Measurements from ENCODE around the gene SIVA1. TPM values are rescaled to one million over a fixed set of nuclear protein-coding genes. Genes with fewer than 3 reads are reported as not detected.
A peak's percentile ranks its signal among the peaks of the same experiment; 100 is the strongest.

SIVA1 gene
- total RNA-seq, 1 donor from 2014 or later: 116 TPM

- no peaks in the 10 kb centered on the region for H3K9me3 Mint-ChIP-seq (ENCODE audit: low read depth)
- peaks cover 4% of the 10 kb centered on the region for H3K36me3 Mint-ChIP-seq (ENCODE audit: insufficient read depth)
- H3K4me1 Mint-ChIP-seq (ENCODE audit: low read depth): no peaks in the 10 kb centered on the region
These were observed 42.7 kb upstream of the SIVA1 start for GRCh38 chr14:104710071-104710735.

DNA sequence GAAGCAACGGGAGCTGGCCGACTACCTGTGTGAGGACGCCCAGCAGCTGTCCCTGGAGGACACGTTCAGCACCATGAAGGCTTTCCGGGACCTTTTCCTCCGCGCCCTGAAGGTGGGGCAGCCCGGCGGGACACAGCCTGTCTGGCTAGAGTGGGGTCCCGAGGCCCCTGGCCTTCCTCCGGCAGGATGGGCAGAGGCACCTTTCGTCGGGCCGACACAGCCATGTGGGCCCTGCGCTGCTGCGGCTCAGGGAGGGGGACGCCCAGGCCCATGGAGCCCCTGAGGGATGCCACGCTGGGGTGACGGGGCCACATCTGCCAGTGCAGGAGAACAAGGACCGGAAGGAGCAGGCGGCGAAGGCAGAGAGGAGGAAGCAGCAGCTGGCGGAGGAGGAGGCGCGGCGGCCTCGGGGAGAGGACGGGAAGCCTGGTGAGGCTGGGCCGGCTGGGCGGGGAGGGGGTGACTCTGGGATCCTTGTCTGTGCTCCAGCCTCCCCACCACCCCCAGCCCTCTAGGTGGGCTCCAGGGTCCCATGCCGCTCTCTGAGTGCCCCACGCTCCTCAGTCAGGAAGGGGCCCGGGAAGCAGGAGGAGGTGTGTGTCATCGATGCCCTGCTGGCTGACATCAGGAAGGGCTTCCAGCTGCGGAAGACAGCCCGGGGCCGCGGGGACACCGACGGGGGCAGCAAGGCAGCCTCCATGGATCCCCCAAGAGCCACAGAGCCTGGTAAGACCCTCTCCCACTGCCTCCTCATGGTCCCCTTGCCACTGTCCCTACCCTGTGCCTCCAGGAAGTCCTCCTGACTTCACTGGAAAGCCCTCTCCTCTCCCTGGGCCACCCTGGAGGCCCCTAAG, 39.8 kb upstream of the SIVA1 start:
- TF ChIP-seq CTCF (IDR thresholded peaks at IDR 0.05; ENCODE audit: unreplicated experiment): no peak
- no peak overlapping the region for H3K4me3 Mint-ChIP-seq (ENCODE audit: low read depth)
- DNase-seq (ENCODE audit: low spot score, unreplicated experiment): no peak

More at GRCh38 chr14:104710071-104710735, 42.7 kb upstream of the SIVA1 start:
- no peak overlapping the region for H3K4me3 Mint-ChIP-seq (ENCODE audit: low read depth)
- DNase-seq (ENCODE audit: low spot score, unreplicated experiment): no peak
- no peak for TF ChIP-seq CTCF (IDR thresholded peaks at IDR 0.05; ENCODE audit: unreplicated experiment)
- no peak overlapping the region for H3K27ac Mint-ChIP-seq
- no peaks in the 10 kb centered on the region for H3K27me3 Mint-ChIP-seq

GRCh38 chr14:104714066-104714465, 38.9 kb upstream of the SIVA1 start:
- Mint-ChIP-seq H3K27ac (no peak overlapping the region), H3K27me3 (no peaks in the 10 kb centered on the region), H3K4me1 (ENCODE audit: low read depth) (peaks cover 1% of the 10 kb centered on the region), H3K4me3 (ENCODE audit: low read depth) (no peak overlapping the region), H3K36me3 (ENCODE audit: insufficient read depth) (peaks cover 10% of the 10 kb centered on the region), H3K9me3 (ENCODE audit: low read depth) (no peaks in the 10 kb centered on the region)
- DNase-seq (ENCODE audit: low spot score, unreplicated experiment): no peak
- no peak for TF ChIP-seq CTCF (IDR thresholded peaks at IDR 0.05; ENCODE audit: unreplicated experiment)

More for the DNA sequence above, 39.8 kb upstream of the SIVA1 start:
- Mint-ChIP-seq H3K9me3 (ENCODE audit: low read depth) (no peaks in the 10 kb centered on the region), H3K27ac (no peak overlapping the region), H3K27me3 (no peaks in the 10 kb centered on the region), H3K36me3 (ENCODE audit: insufficient read depth) (peaks cover 10% of the 10 kb centered on the region), H3K4me1 (ENCODE audit: low read depth) (peaks cover 1% of the 10 kb centered on the region)

DNA sequence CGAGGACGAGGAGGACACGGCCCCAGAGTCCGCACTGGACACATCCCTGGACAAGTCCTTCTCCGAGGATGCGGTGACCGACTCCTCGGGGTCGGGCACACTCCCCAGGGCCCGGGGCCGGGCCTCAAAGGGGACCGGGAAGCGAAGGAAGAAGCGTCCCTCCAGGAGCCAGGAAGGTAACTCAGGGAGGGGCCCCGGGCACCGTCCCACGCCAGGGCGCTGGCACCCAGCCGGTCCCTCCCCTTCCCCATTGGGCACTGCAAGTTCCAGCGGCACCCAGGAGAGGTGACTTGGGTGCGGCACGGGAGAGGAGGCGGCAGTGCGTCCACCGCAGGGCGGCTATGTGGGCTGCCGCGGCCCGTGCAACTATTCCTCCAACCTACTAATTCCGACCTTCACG, 38.3 kb upstream of the SIVA1 start:
- Mint-ChIP-seq H3K27ac (no peak overlapping the region), H3K4me3 (ENCODE audit: low read depth) (no peak overlapping the region), H3K9me3 (ENCODE audit: low read depth) (no peaks in the 10 kb centered on the region), H3K27me3 (no peaks in the 10 kb centered on the region), H3K36me3 (ENCODE audit: insufficient read depth) (peaks cover 10% of the 10 kb centered on the region), H3K4me1 (ENCODE audit: low read depth) (peaks cover 1% of the 10 kb centered on the region)
- DNase-seq (ENCODE audit: low spot score, unreplicated experiment): no peak
- TF ChIP-seq CTCF (IDR thresholded peaks at IDR 0.05; ENCODE audit: unreplicated experiment): no peak

DNA sequence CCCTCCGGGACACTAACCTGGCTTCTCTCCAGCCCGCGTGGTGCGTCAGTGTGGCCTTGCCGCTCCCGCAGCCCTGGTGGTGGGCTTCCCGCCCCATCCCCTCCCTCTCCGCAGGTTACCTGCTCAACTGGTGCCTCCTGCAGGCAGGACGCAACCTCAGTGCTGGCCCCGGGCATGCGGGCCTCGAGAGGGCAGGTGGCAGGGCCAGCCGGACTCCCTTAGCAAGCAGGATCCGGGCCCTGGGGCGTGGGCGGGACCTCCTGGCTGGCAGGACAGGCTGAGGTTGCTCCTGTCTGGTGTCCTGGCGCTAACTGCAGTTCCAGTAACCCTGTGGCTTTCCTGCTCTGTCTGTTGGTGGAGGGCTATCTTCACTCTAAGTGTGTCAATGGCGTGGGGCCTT, 37.5 kb upstream of the SIVA1 start:
- peaks cover 1% of the 10 kb centered on the region for H3K4me1 Mint-ChIP-seq (ENCODE audit: low read depth)
- peak overlapping the region; percentile 37 for H3K27ac Mint-ChIP-seq
- no peak for TF ChIP-seq CTCF (IDR thresholded peaks at IDR 0.05; ENCODE audit: unreplicated experiment)
- H3K27me3 Mint-ChIP-seq: no peaks in the 10 kb centered on the region
- DNase-seq (ENCODE audit: low spot score, unreplicated experiment): no peak
- H3K4me3 Mint-ChIP-seq (ENCODE audit: low read depth): no peak overlapping the region
- H3K36me3 Mint-ChIP-seq (ENCODE audit: insufficient read depth): peaks cover 8% of the 10 kb centered on the region
- no peaks in the 10 kb centered on the region for H3K9me3 Mint-ChIP-seq (ENCODE audit: low read depth)

All from progenitor cell of endocrine pancreas (in vitro differentiated cells).